HL-60 (cell line): ENCODE data around the gene DMD.

ENCODE experiments used
- DNase-seq, 2 experiments: peaks; one replicate each; pipeline ENCODE4 v3.0.0-alpha.2; 2010 to 2020; ENCODE audit warnings: low read depth in 1 of 2, low spot score in 1 of 2
- H3K27ac ChIP-seq: fragments of 250-450 bp; sonication (Bioruptor Pico); replicated peaks from 2 replicates; pipeline ENCODE4 v1.5.1; 2020; ENCODE audit warnings: mild to moderate bottlenecking, moderate library complexity
- H3K27me3 ChIP-seq: fragments of 250-450 bp; sonication (Bioruptor Pico); 2 replicates; pipeline ENCODE4 v1.5.1; 2021; ENCODE audit warnings: mild to moderate bottlenecking, moderate library complexity; ENCODE audit not compliant: insufficient read depth, poor library complexity, severe bottlenecking
- H3K4me3 ChIP-seq: replicated peaks from 2 replicates; pipeline ENCODE4 v1.5.1; 2011; ENCODE audit warnings: mild to moderate bottlenecking, control low read depth, low read length; ENCODE audit not compliant: insufficient read depth
- CTCF ChIP-seq: IDR thresholded peaks from one replicate; pipeline ENCODE4 v1.5.1; 2011; ENCODE audit warnings: low read length, control low read depth, inconsistent platforms; ENCODE audit not compliant: insufficient read depth
- GABPA ChIP-seq: IDR thresholded peaks from 2 replicates; pipeline ENCODE4 v1.6.1; 2012; ENCODE audit warnings: low read depth
- POLR2AphosphoS5 ChIP-seq: IDR thresholded peaks from 2 replicates; pipeline ENCODE4 v1.6.1; 2012; ENCODE audit warnings: low read depth
- SPI1 ChIP-seq: IDR thresholded peaks from 2 replicates; pipeline ENCODE4 v1.6.1; 2012; ENCODE audit warnings: low read depth, mild to moderate bottlenecking, borderline replicate concordance
- TF ChIP-seq, protein P1 (sequence below): IDR thresholded peaks from 2 replicates; pipeline ENCODE4 v1.6.1; 2012; ENCODE audit warnings: low read depth; ENCODE audit not compliant: insufficient replicate concordance

Gene DMD

GRCh38 chrX:31551913-31552312 lies 1659.4 kb downstream of the DMD start:
- Histone ChIP-seq H3K27me3 (no peaks in the 10 kb centered on the region), H3K4me3 (no peak overlapping the region), H3K27ac (no peak overlapping the region)
- no peak for DNase-seq
- TF ChIP-seq CTCF = no peak
- TF ChIP-seq, protein P1, sequence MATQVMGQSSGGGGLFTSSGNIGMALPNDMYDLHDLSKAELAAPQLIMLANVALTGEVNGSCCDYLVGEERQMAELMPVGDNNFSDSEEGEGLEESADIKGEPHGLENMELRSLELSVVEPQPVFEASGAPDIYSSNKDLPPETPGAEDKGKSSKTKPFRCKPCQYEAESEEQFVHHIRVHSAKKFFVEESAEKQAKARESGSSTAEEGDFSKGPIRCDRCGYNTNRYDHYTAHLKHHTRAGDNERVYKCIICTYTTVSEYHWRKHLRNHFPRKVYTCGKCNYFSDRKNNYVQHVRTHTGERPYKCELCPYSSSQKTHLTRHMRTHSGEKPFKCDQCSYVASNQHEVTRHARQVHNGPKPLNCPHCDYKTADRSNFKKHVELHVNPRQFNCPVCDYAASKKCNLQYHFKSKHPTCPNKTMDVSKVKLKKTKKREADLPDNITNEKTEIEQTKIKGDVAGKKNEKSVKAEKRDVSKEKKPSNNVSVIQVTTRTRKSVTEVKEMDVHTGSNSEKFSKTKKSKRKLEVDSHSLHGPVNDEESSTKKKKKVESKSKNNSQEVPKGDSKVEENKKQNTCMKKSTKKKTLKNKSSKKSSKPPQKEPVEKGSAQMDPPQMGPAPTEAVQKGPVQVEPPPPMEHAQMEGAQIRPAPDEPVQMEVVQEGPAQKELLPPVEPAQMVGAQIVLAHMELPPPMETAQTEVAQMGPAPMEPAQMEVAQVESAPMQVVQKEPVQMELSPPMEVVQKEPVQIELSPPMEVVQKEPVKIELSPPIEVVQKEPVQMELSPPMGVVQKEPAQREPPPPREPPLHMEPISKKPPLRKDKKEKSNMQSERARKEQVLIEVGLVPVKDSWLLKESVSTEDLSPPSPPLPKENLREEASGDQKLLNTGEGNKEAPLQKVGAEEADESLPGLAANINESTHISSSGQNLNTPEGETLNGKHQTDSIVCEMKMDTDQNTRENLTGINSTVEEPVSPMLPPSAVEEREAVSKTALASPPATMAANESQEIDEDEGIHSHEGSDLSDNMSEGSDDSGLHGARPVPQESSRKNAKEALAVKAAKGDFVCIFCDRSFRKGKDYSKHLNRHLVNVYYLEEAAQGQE = no peak
- no peak for TF ChIP-seq SPI1
- no peak for TF ChIP-seq GABPA
- TF ChIP-seq POLR2AphosphoS5 = no peak

- no peak overlapping the region for H3K27ac ChIP-seq
- no peak for DNase-seq
- H3K4me3 ChIP-seq = no peak overlapping the region
- H3K27me3 ChIP-seq = no peaks in the 10 kb centered on the region
- TF ChIP-seq SPI1 (no peak), CTCF (no peak), GABPA (no peak), POLR2AphosphoS5 (no peak)
- TF ChIP-seq, protein P1 = no peak
Measured at GRCh38 chrX:31550158-31550557, 1661.2 kb downstream of the DMD start.

- no peak for DNase-seq
- Histone ChIP-seq H3K27me3 (no peaks in the 10 kb centered on the region), H3K27ac (no peak overlapping the region), H3K4me3 (no peak overlapping the region)
- TF ChIP-seq GABPA (no peak), SPI1 (no peak), POLR2AphosphoS5 (no peak), CTCF (no peak)
- TF ChIP-seq, protein P1 = no peak
Measured at GRCh38 chrX:31547816-31548215, 1663.5 kb downstream of the DMD start.
